ENCODE data around the gene RAMAC. TPM values are rescaled to one million over a fixed set of nuclear protein-coding genes. Genes with fewer than 3 reads are reported as not detected.

Gene RAMAC
- total and polyA plus RNA-seq, 7 donors = 17.0 to 43.3 (median 21.8) TPM

GRCh38 chr15:83011271-83012075 lies 25.5 kb downstream of the RAMAC start, which contains the start of gene C15orf40:
Gene C15orf40, minus strand, starts transcription at chr15:83011639. Its CDS starts 32 bp downstream, at chr15:83011607.
- ATAC-seq = peak; percentile 96 to 98 (median 96)
- Histone ChIP-seq H3K27ac (peak within 1 kb of the TSS; percentile 92), H3K9me3 (no peaks in the 10 kb centered on the region), H3K4me3 (peak within 1 kb of the TSS; percentile 100), H3K36me3 (ENCODE audit: insufficient read depth in 1 of 2, low read depth in 1 of 2) (peaks cover 8 to 47% of the 10 kb centered on the region in 2 donors), H3K4me1 (peaks cover 23% of the 10 kb centered on the region), H3K27me3 (ENCODE audit: insufficient read depth in 3 of 3, low read length in 2 of 3) (no peaks in the 10 kb centered on the region)
- peak; percentile 93 to 96 for DNase-seq
- intact Hi-C loops (cut with DNase I) = loop anchor here (1.0 to 5.0 kb wide), 5 partner anchors 25 to 196 kb away; partner anchors contain the start of genes HDGFL3 (in 1 of the 2), RAMAC (in 1 of the 2) and TM6SF1 (in 1 of the 2)
- peak; percentile 65 for TF ChIP-seq CTCF (IDR thresholded peaks at IDR 0.05)
- WGBS, 3 donors = 1% methylated on average over 53 to 64 of the region's 64 CpGs

- Histone ChIP-seq H3K27me3 (ENCODE audit: insufficient read depth in 3 of 3, low read length in 2 of 3) (no peaks in the 10 kb centered on the region), H3K9me3 (no peaks in the 10 kb centered on the region), H3K4me3 (peak overlapping the region; percentile 100), H3K27ac (peak overlapping the region; percentile 92), H3K36me3 (ENCODE audit: insufficient read depth in 1 of 2, low read depth in 1 of 2) (peaks cover 7 to 47% of the 10 kb centered on the region in 2 donors), H3K4me1 (peaks cover 23% of the 10 kb centered on the region)
- 42 to 54% (median 46%) methylated on average over 9 of the region's 9 CpGs for WGBS, 3 donors
- DNase-seq = no peak
- TF ChIP-seq CTCF (IDR thresholded peaks at IDR 0.05) = no peak
- intact Hi-C loops (cut with DNase I) = loop anchor here (5.0 kb wide), 3 partner anchors 45 to 195 kb away; partner anchors contain the start of genes HDGFL3 (in 1 of the 2) and TM6SF1 (in 1 of the 2)
- ATAC-seq = peak in 1 of 4 donors; percentile 0
Measured at GRCh38 chr15:83012076-83012426, 26.0 kb downstream of the RAMAC start.

- WGBS, 3 donors = 93 to 97% (median 94%) methylated on average over 6 of the region's 6 CpGs
- peaks cover 5 to 47% of the 10 kb centered on the region in 2 donors for H3K36me3 ChIP-seq (ENCODE audit: insufficient read depth in 1 of 2, low read depth in 1 of 2)
- no peaks in the 10 kb centered on the region for H3K9me3 ChIP-seq
- intact Hi-C loops (cut with DNase I) = loop anchor here (5.0 kb wide), 3 partner anchors 45 to 195 kb away; partner anchors contain the start of genes HDGFL3 (in 1 of the 2) and TM6SF1 (in 1 of the 2)
- TF ChIP-seq CTCF (IDR thresholded peaks at IDR 0.05) = no peak
- peaks cover 23% of the 10 kb centered on the region for H3K4me1 ChIP-seq
- H3K27me3 ChIP-seq (ENCODE audit: insufficient read depth in 3 of 3, low read length in 2 of 3) = no peaks in the 10 kb centered on the region
- H3K27ac ChIP-seq = no peak overlapping the region
- DNase-seq (no peak), ATAC-seq (no peak)
- H3K4me3 ChIP-seq = peak overlapping the region; percentile 100
Measured at GRCh38 chr15:83012636-83013035, 26.6 kb downstream of the RAMAC start.

- intact Hi-C loops (cut with DNase I) = loop anchor here (5.0 kb wide), 3 partner anchors 43 to 193 kb away; partner anchors contain the start of genes HDGFL3 (in 1 of the 2) and TM6SF1 (in 1 of the 2)
- TF ChIP-seq CTCF (IDR thresholded peaks at IDR 0.05) = no peak
- Histone ChIP-seq H3K4me1 (peaks cover 18% of the 10 kb centered on the region), H3K9me3 (no peaks in the 10 kb centered on the region), H3K27ac (peak overlapping the region; percentile 37), H3K4me3 (no peak overlapping the region), H3K27me3 (ENCODE audit: insufficient read depth in 3 of 3, low read length in 2 of 3) (no peaks in the 10 kb centered on the region), H3K36me3 (ENCODE audit: insufficient read depth in 1 of 2, low read depth in 1 of 2) (peaks cover 3 to 47% of the 10 kb centered on the region in 2 donors)
- DNase-seq (no peak), ATAC-seq (no peak)
- WGBS, 3 donors = 45 to 70% (median 48%) methylated on average over 5 of the region's 5 CpGs
Measured at GRCh38 chr15:83014205-83014653, 28.2 kb downstream of the RAMAC start.

All from psoas muscle (tissue), 8 donors.